DND-41 (cell line): Measurements from ENCODE around the gene IFFO2.

ENCODE experiments used
- CTCF ChIP-seq: IDR thresholded peaks from 2 replicates; pipeline ENCODE4 v1.5.1; 2012; ENCODE audit warnings: borderline replicate concordance, low read length, moderate library complexity, mild to moderate bottlenecking; ENCODE audit not compliant: poor library complexity, severe bottlenecking; ENCODE audit errors: extremely low read depth
- EZH2 ChIP-seq: IDR thresholded peaks from 3 replicates; pipeline ENCODE4 v1.6.1; 2012; ENCODE audit warnings: borderline replicate concordance, low read depth, mild to moderate bottlenecking, moderate library complexity, low read length, inconsistent platforms; ENCODE audit not compliant: severe bottlenecking

GRCh38 chr1:18999359-18999758 is 42.9 kb upstream of the IFFO2 start:
- TF ChIP-seq CTCF (no peak), EZH2 (no peak)
